NCI-H510A (cell line): ENCODE results near the gene BLCAP.

Experiments used
- DNase-seq: peaks from one replicate; lab custom pipeline; 2025; lab: John Stamatoyannopoulos, UW

Gene BLCAP

GRCh38 chr20:37529214-37529967, 1.7 kb upstream of the BLCAP start:
- DNase-seq: no peak

GRCh38 chr20:37528446-37529213, 954 bp upstream of the BLCAP start:
- no peak for DNase-seq

DNA sequence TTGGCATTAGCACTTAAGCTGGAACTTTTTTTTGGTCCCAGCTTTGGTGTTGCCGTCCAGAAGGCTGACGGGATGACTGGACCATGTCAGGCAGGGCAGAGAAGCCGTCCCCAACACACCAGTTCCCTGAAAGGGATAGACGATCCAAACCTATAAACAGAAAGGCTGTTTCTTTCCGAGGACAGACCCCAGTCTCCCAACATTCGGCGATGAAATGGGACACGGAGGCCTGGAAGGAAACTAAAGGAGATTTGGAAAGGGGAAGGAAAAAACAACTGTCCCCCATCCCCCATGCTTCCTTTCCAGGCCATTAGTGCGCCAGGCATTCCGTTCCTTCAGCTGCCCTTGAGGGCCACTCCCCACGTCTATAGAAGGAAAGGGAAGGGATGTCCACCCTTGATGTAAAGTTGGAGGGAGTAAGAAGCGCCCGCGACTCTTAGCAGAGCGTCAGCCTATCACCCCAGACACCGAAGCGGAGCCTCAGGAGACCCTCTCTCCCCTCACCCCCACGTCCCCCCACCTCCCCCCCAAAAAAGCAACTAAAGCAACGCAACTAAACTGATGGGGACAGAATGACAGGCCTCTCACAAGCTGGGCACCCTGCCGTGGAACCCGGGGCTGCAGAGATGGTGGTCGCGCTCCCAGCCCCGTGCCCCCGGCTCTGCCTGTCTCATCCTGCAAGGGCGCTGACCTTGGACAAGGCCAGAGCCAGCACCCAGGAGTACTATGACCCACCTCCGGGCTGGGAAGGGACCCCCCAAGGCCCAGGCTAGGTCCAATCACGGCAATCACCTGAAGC, 638 bp downstream of the BLCAP start:
- DNase-seq: no peak

DNA sequence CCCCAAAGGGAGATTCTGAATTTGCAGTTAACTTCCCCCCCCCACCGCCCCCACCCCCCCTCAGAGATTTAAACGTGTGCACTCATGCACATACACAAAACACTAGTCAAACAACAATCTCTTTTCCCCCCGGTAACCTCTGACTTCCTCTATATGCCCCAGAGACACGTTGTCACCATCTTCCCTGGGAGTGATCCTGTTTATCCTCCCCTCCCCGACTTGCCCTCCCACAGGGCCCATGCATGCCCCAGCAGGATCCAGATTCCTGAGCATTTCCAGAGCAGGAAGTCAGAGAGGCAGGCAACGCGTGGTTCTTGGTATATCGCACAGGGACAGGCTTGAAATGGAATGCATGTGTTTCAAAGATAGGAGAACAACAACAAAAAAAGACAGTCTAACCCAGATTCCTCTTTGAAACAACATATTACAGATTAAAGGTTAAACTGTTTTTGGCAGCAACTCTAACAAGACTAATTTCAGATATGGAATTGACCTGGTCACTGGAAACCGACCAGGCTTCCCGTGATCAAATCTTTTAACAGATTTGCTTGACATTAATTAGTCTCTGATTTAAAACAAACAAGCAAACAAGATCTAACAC, 1.3 kb downstream of the BLCAP start:
- peak; percentile 7 for DNase-seq

GRCh38 chr20:37525810-37526209, 1.9 kb downstream of the BLCAP start:
- DNase-seq: no peak

DNA sequence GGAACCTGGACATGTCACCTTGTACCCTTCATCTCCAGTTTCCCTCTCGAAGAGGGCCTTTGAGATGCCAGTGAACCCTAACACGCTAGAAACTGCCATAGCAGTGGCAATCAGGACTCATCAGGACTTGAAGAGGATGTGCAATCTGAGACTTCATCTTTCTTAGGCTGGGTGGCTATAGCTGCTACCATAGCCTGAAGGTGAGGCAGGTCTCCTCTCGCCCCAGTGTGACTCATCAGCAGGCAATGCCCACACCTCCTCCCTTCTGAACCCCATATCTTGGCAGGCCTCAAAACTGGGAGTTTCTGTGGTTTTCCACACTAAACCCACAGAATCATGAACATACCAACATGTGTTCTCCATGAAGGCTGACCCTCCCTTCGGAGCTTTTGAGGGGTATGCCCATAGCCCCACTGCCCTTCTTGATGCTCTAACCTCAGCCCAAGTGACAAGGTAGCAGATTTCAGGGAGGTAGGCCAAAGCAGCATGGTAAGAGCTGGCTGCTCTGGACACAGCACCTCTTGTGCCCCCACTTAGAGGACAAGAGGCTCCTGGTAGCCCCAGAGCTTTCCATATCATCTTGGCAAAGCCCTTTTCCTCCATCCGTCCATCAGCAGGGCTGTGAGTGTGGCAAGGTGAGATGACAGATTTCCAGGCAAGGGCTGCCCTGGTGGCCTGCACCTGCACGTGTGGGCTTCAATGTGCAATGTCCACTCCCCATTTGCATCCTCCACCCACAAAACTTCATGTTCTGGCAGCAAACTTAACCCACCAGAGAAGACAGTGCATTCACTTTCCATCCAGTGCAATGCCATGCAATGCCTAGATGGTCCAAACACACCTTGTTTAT, 2.6 kb downstream of the BLCAP start:
- peak; percentile 65 for DNase-seq

- peak; percentile 83 for DNase-seq
These were observed 3.6 kb downstream of the BLCAP start for GRCh38 chr20:37523911-37524700.

DNA sequence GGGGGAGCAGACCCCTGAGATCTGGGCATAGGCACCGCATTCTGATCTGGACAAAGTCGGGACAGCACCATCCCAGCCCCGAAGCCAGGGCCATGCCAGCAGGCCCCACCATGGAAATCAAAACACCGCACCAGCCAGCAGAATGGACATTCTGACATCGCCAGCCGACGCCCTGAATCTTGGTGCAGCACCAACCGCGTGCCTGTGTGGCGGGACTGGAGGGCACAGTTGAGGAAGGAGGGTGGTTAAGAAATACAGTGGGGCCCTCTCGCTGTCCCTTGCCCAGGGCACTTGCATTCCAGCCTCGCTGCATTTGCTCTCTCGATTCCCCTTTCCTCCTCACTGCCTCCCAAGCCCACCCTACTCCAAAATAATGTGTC, 4.7 kb downstream of the BLCAP start:
- DNase-seq: peak; percentile 8

- DNase-seq: peak; percentile 87
These were observed 5.2 kb downstream of the BLCAP start for GRCh38 chr20:37522260-37523011.

- DNase-seq: peak; percentile 39
These were observed 6.5 kb downstream of the BLCAP start, which contains the start of gene NNAT for GRCh38 chr20:37521061-37521771. Gene NNAT, plus strand, starts transcription at chr20:37521250. Its CDS starts 82 bp downstream, at chr20:37521332.

DNA sequence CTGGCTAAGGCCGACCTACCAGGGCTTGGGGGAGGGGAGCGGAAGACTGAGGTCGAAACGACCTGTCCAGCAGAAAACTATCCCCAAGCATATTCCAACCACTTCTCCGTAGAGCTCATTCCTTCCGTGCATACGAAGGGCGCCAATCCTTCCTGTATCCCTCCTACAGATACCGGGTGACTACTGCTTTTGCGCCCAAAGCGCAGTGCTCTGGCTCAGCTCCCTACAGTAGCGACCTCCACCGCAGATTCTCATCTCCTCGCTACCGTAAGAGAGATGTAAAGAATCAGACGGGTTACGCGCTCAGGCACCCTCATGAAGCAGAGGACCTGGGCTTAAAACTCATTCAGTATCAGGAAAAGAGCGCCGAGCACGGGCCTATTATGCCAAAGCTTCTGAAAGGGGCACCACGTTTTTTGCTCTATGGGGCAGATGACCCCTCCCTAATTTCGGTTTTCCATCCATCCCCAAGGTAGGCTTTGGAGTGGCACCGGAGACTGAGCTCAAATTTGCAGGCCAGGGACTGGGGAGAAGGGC, 7.2 kb downstream of the BLCAP start:
- no peak for DNase-seq

GRCh38 chr20:37519508-37520418, 7.9 kb downstream of the BLCAP start:
- peak; percentile 79 for DNase-seq

GRCh38 chr20:37518606-37519507, 8.8 kb downstream of the BLCAP start:
- no peak for DNase-seq

DNA sequence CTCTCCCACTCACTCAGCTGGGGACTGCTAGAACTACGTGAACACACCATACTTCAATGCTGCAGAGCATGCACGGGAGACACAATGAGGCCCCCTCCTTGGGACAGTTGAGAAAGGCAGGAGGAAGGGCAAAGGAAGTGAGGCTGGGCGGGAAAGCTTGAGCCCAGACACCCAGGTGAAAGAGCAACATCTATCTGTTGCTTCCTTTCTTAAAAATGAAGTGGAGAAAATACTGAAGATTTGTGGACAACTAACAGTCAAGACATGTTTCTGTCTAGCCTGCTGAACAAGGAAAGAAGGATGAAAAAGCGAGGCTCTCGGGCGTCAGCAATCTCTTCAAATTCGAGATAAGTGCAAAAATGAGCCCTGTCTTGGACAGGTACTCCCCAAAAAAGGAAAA, 9.6 kb downstream of the BLCAP start:
- no peak for DNase-seq

- peak; percentile 39 for DNase-seq
These were observed 10.6 kb downstream of the BLCAP start for GRCh38 chr20:37516811-37517750.
